Measurements from ENCODE around the gene ANKRD44.

DNA sequence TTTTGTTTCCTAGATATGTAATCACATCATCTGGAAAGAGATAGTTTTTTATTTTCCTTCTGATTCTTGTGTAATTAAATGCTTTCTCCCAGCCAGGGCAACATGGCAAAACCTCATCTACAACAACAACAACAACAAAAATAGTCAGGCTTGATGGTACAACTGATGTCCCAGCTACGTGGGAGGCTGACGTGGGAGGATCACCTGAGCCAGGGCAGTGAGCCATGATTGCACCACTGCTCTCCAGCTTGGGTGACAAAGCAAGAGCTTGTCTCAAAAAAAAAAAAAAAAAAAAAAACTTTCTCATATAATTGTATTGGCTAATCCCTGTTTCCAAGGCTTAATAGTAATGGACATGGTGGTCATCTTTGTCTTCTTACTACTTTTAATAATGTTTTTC lies 357.6 kb downstream of the ANKRD44 start:
- TF ChIP-seq SP2 (IDR thresholded peaks at IDR 0.05; ENCODE audit: low read length), result no peak
- no peak for TF ChIP-seq POLR2A (IDR thresholded peaks at IDR 0.05; ENCODE audit: control extremely low read depth in 1 of 2, low read depth in 2 of 2, low read length in 2 of 2)
- TF ChIP-seq JUN (IDR thresholded peaks at IDR 0.05; ENCODE audit: low read depth, low read length), result no peak
- no peak for TF ChIP-seq USF2 (IDR thresholded peaks at IDR 0.05; ENCODE audit: low read length)
- TF ChIP-seq KDM1A (IDR thresholded peaks at IDR 0.05; ENCODE audit: borderline replicate concordance, low read length), result no peak
- TF ChIP-seq CTCF (IDR thresholded peaks at IDR 0.05; ENCODE audit: control extremely low read depth in 1 of 3, insufficient read depth in 1 of 3, low read depth in 1 of 3, low read length in 3 of 3), result no peak
- no peak for TF ChIP-seq EZH2 (IDR thresholded peaks at IDR 0.05; ENCODE audit: low read depth, low read length, severe bottlenecking)
- no peak for TF ChIP-seq POLR2AphosphoS5 (IDR thresholded peaks at IDR 0.05; ENCODE audit: low read depth, low read length)
- no peak for TF ChIP-seq SUZ12 (IDR thresholded peaks at IDR 0.05; ENCODE audit: low read length)
- TF ChIP-seq FOSL1 (IDR thresholded peaks at IDR 0.05; ENCODE audit: insufficient read depth, low read depth, low read length), result no peak
- no peak for TF ChIP-seq RXRA (IDR thresholded peaks at IDR 0.05; ENCODE audit: insufficient read depth, low read depth, low read length)

All from H1 (cell line).